Measurements from ENCODE around the gene NCKAP5.

DNA sequence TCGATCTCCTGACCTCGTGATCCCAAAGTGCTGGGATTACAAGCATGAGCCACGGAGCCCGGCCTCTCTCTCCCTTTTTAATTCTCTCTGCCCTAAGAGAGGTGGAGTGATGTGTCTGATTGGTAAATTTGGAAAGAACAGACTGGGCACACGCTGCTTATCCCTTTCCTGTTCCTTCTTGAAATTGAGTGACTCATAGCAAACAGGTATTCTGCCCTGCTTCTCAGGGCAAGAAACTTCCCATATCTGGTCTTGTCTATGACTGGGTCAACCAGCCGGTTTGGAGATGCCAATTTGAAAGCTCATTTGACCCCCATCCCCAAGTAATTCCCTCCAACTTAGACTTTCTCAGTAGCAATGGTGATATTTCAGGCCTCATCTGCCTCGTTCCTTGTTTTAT, 913.3 kb downstream of the NCKAP5 start:
- TF ChIP-seq POLR2A (IDR thresholded peaks at IDR 0.05; ENCODE audit: low read depth, low read length) = no peak
- no peak for TF ChIP-seq POLR2AphosphoS5 (IDR thresholded peaks at IDR 0.05; ENCODE audit: low read depth, low read length)

All from GM12892 (cell line).